GM18505 (cell line): ENCODE results near the gene CUEDC2.

Source experiments
- ATAC-seq: cut with Tn5 transposase; IDR thresholded peaks from one replicate; pipeline ENCODE4 v1.9.1; 2021; ENCODE audit not compliant: unreplicated experiment
- POLR2A ChIP-seq: IDR thresholded peaks from 4 replicates; pipeline ENCODE4 v1.6.1; 2011; ENCODE audit warnings: borderline replicate concordance; ENCODE audit not compliant: insufficient read depth, insufficient read length; ENCODE audit errors: extremely low read depth

CUEDC2 gene

DNA sequence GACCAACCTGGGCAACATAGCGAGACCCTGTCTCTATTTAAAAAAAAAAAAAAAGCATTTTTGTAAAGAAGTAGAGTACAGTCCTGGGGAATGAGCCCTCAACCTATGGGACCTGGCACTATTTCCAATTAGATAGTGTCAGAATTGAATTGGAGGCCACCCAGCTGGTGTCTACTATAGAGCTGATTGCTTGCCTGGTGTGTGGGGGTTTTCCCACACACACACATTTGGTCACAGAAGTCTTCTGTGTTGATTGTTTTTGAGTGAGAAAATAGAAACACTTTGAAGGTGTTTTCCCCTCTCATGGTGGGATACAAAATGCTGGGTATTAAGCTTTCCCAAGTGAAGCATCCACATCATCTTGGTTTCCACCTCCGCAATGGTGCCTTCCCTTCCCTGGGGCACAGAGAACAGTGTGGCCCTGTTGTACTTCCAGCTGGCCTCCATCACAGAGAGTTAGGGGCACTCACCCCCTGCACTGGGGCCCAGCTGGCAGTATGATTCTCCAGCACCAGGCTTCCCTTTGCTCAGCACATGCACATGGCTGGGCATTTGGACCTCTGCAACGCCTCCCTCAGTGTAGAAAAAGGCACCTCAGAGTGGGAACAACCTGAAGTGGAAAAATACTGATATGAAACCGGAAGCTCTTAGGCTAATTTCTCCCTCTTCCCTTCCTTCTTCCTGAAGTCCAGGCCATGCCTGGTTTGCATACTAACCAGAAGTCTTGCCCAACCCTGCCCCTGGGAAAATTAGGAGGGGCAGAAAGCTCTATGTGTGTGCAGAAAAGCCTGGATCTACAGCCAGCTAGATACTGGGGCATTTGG is 47.6 kb downstream of the CUEDC2 start:
- TF ChIP-seq POLR2A = no peak
- no peak for ATAC-seq

- ATAC-seq = no peak
- TF ChIP-seq POLR2A = no peak
Observed at GRCh38 chr10:102384053-102384452, 48.3 kb downstream of the CUEDC2 start.

GRCh38 chr10:102382871-102383270 is 49.5 kb downstream of the CUEDC2 start:
- TF ChIP-seq POLR2A = no peak

DNA sequence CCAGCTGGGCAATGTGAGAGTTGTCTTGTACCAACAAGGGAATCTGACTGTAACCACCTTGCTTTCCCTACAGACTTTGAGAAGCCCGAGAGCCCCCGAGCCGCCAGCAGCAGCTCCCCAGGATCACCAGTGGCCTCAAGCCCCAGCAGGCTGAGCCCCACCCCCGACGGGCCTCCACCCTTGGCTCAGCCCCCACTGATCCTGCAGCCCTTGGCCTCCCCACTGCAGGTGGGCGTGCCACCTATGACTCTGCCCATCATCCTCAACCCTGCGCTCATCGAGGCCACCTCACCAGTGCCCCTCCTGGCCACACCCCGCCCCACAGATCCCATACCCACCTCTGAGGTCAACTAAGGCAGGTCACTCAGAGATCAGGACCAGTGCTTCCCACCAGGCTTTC is 50.4 kb downstream of the CUEDC2 start:
- TF ChIP-seq POLR2A = no peak
- no peak for ATAC-seq

More at GRCh38 chr10:102382871-102383270, 49.5 kb downstream of the CUEDC2 start:
- no peak for ATAC-seq

DNA sequence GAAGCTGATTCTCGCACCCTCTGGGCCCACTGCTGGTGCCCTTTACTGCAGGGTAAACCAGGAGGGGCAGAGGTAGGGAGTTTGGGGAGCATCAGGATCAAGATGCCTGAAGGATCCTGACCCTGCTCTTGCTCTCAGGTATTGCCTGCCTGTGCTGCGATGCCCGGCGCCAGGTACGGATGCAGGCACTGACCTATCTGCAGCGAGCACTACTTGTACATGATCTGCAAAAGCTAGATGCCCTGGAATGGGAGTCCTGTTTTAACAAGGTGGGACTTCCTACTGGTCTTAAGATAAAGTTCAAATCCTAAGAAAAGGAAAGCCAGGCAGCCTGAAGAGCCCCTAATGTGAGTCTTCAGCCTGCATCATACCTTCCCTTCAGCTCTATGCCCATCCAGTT is 53.0 kb downstream of the CUEDC2 start:
- ATAC-seq = no peak
- no peak for TF ChIP-seq POLR2A

GRCh38 chr10:102376901-102377300 is 55.5 kb downstream of the CUEDC2 start:
- ATAC-seq = no peak
- TF ChIP-seq POLR2A = no peak

- ATAC-seq = no peak
Observed at GRCh38 chr10:102375867-102376266, 56.5 kb downstream of the CUEDC2 start.

GRCh38 chr10:102375250-102375649 is 57.1 kb downstream of the CUEDC2 start:
- no peak for TF ChIP-seq POLR2A
- no peak for ATAC-seq

More at GRCh38 chr10:102375867-102376266, 56.5 kb downstream of the CUEDC2 start:
- no peak for TF ChIP-seq POLR2A
